NCI-H460 (cell line): ENCODE results near the gene C16orf82. TPM values are rescaled to one million over a fixed set of nuclear protein-coding genes. Genes with fewer than 3 reads are reported as not detected.

Experiments
- total RNA-seq: library from RNA; depleted of rRNA; stranded (reverse); fragments of >200 nt; shearing (Covaris generic); gene quantifications from 2 replicates; pipeline ENCODE4 v1.2.3, GENCODE V29; 2014; rRNA removed

C16orf82 gene
- total RNA-seq, 1 experiment from 2014 or later = not detected

Other genes starting within 250 kb of the C16orf82 start
- gene KDM8, start 136.6 kb downstream of the C16orf82 start, total RNA-seq = 1.2 and 2.3 TPM in 2 replicates
- 72.8 and 84.1 TPM in 2 replicates for gene NSMCE1, start 201.8 kb downstream of the C16orf82 start, total RNA-seq
- gene IL4R, start 247.0 kb downstream of the C16orf82 start, total RNA-seq = 4.9 and 5.1 TPM in 2 replicates